ENCODE data around the gene ZNF559.

ZNF559 gene

GRCh38 chr19:9353011-9353410 lies 29.0 kb downstream of the ZNF559 start:
- no peak for DNase-seq (ENCODE audit: low read depth in 4 of 4, low spot score in 1 of 4)

GRCh38 chr19:9354651-9355050 lies 30.7 kb downstream of the ZNF559 start:
- no peak for DNase-seq (ENCODE audit: low read depth in 4 of 4, low spot score in 1 of 4)

GRCh38 chr19:9362905-9363304 lies 38.9 kb downstream of the ZNF559 start, which contains the start of gene ZNF177:
Gene ZNF177, plus strand, starts transcription at chr19:9363013. Its CDS starts 15,299 bp downstream, at chr19:9378312.
- no peak for DNase-seq (ENCODE audit: low read depth in 4 of 4, low spot score in 1 of 4)

GRCh38 chr19:9370738-9371619 lies 47.0 kb downstream of the ZNF559 start:
- no peak for DNase-seq (ENCODE audit: low read depth in 4 of 4, low spot score in 1 of 4)

GRCh38 chr19:9381361-9381785 lies 57.4 kb downstream of the ZNF559 start:
- DNase-seq (ENCODE audit: low read depth in 4 of 4, low spot score in 1 of 4): no peak

All from stimulated activated CD4-positive, alpha-beta T cell treated with anti-CD3 and anti-CD28 coated beads, Interleukin-1b, Interleukin-23, amount 100 ng/mL, for 24 hours (primary cell).